GM18517 (cell line): Measurements from ENCODE around the gene PRMT5.
A peak's percentile ranks its signal among the peaks of the same experiment; 100 is the strongest.

ENCODE experiments used
- ATAC-seq: cut with Tn5 transposase; IDR thresholded peaks from one replicate; pipeline ENCODE4 v1.9.1; 2021; ENCODE audit warnings: mild to moderate bottlenecking, moderate library complexity; ENCODE audit not compliant: unreplicated experiment

PRMT5 gene

DNA sequence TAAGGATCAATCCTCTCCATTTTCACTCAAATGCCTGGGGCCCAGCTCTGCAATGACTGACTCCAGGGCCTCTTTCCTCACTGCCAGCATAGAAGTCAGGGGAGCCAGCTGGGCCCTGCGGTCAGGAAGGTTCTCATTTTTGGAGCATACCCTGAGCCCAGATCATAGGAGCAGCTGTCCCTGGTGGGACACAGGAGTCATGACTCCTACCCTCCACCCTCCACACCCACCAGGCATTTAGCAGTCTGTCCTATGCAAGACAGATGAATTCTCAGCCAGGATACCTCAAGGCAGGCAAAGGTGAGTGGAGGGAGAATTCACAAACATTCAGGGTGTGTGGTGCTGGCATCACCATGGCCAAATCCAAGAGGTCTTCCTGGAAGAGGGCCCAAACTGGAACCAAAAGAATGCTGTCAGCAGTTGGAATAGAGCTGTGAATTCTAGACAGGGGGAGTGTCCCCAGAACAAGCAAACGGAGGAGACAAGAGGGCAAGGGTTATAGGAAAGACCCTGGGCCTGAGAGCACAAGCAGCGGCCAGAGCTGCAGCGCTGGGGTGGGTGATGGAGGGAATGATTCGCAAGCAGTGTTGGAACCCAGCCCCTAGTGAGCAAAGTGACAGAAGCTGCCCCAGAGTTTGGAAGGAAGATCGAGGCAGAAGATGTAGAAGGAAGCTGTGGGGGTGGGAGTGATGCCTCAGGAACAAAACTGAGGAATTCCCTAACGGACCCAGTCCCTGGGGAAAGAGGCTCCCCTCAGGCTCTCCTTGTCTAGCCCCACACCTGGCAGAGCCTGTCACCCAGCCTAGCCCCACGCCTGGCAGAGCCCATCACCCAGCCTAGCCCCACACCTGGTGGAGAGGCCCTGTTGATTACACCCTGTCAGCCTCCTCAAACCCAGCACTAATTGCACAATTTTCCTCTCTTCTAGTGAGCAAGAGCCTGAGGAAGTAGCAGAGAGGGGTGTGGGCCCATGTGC lies 50.6 kb downstream of the PRMT5 start:
- ATAC-seq, result no peak

DNA sequence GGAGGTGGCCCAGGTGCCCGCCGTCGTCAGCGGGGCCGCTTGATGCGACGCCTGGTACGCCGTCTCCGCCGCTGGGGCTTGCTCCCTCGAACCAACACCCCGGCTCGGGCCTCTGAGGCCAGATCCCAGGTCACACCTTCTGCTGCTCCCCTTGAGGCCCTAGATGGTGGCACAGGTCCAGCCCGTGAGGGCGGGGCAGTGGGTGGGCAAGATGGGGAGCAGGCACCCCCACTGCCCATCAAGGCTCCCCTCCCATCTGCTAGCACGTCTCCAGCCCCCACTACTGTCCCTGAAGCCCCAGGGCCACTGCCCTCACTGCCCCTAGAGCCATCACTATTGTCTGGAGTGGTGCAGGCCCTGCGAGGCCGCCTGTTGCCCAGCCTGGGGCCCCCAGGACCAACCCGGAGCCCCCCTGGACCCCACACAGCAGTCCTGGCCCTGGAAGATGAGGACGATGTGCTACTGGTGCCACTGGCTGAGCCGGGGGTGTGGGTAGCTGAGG lies 52.1 kb downstream of the PRMT5 start:
- no peak for ATAC-seq

DNA sequence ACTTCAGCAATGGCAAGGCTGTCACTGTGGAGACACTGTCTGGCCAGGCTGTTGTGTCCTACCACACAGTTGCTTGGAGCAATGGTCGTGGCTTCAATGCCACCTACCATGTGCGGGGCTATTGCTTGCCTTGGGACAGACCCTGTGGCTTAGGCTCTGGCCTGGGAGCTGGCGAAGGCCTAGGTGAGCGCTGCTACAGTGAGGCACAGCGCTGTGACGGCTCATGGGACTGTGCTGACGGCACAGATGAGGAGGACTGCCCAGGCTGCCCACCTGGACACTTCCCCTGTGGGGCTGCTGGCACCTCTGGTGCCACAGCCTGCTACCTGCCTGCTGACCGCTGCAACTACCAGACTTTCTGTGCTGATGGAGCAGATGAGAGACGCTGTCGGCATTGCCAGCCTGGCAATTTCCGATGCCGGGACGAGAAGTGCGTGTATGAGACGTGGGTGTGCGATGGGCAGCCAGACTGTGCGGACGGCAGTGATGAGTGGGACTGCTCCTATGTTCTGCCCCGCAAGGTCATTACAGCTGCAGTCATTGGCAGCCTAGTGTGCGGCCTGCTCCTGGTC lies 53.3 kb downstream of the PRMT5 start:
- no peak for ATAC-seq

DNA sequence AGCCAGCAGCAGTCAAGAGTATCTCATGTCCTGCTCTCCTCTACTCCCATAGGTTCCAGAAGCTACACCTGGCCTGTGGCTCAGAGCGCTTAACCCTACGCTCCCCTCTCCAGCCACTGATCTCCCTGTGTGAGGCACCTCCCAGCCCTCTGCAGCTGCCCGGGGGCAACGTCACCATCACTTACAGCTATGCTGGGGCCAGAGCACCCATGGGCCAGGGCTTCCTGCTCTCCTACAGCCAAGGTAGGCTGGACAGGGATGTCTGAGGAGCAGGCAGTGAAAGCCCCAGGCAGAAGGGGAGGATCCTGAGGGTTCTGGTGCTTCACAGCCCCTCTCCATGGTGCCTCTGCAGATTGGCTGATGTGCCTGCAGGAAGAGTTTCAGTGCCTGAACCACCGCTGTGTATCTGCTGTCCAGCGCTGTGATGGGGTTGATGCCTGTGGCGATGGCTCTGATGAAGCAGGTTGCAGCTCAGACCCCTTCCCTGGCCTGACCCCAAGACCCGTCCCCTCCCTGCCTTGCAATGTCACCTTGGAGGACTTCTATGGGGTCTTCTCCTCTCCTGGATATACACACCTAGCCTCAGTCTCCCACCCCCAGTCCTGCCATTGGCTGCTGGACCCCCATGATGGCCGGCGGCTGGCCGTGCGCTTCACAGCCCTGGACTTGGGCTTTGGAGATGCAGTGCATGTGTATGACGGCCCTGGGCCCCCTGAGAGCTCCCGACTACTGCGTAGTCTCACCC lies 54.0 kb downstream of the PRMT5 start:
- ATAC-seq, result no peak

DNA sequence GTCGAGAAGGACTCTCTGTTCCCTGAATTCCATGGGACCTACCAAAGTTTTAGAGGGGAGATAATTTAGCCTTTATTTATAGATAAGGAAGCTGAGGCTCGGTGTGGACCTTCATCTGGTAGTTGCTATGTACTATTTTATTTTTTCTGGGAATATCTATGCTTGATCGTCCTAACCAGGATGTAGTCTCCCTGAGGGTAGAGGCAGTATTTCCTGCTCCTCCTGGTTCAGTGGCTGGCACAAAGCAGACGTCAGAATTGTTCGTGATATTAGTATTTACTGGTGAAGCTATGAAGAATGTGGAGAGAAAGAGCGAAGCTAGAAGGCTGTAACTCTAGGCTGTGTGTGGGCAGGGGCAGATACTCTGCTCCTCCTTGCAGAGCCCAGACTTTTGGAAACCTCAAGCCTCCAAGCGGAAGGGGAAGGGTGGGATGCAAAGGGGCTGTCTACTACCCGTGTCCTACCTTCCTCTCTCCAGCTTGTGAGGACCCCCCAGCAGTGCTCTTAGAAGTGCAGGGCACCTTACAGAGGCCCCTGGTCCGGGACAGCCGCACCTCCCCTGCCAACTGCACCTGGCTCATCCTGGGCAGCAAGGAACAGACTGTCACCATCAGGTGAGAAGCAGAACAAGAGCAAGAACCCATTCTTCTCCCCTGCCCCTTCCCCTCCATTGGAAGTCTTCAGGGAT lies 56.2 kb downstream of the PRMT5 start:
- ATAC-seq, result no peak

DNA sequence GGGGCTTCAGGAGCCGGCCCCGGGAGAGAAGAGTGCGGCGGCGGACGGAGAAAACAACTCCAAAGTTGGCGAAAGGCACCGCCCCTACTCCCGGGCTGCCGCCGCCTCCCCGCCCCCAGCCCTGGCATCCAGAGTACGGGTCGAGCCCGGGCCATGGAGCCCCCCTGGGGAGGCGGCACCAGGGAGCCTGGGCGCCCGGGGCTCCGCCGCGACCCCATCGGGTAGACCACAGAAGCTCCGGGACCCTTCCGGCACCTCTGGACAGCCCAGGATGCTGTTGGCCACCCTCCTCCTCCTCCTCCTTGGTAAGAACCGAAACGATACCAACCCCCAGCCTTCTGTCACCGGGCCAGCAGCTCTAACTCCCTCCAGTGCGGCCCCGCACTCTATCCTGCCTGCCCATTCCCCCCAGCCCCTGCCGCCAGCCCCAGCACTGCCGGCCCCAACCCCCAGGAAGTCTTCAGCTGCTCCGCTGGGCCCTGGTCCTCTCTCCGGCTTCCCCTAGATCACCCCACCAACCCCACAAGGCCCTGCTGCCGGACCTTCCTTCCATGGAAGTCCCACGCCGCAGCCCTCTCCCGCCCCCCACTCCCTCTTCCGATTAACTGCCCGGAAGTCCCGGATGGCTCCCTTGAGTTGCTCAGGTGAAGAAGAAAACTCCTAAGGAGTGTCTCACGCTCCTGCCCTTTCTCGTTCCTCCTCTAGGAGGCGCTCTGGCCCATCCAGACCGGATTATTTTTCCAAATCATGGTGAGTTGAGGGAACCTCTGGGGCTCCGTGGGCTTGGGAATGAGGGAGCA lies 56.9 kb downstream of the PRMT5 start:
- ATAC-seq, result peak; percentile 2

DNA sequence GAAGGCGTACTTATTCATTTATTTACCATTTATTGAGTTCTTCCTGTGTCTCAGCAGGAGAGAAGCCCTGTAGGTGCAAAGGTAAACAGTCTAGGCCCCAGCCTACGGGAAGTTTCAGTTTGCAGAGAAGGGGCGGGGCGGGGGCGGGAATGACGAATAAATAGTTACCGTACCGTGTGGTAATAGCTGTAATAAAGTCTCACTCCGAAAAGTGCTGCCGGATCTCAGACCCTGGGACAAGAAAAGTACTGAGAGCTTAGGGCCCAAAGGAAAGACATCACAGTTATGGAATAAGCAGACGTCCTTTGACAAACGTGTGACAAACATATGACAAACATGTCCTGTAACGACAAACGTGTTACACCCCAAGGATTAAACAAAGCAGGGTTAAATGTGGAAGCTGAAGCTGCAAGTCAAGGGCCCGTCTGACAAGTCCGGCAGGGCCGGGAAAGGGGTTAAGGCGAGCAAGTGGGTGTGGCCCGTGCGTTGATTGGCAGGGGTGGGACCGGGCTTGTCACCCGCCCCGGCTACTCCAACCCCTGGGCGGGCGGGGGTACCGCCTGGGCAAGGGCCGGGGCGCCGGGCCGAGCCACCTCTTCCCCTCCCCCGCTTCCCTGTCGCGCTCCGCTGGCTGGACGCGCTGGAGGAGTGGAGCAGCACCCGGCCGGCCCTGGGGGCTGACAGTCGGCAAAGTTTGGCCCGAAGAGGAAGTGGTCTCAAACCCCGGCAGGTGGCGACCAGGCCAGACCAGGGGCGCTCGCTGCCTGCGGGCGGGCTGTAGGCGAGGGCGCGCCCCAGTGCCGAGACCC lies 57.7 kb downstream of the PRMT5 start, which contains the start of gene LRP10:
Gene LRP10, plus strand, starts transcription at position 517 of the 809 bp plus-strand sequence. CDS start 564 bp downstream, outside the sequence.
- peak; percentile 73 for ATAC-seq

DNA sequence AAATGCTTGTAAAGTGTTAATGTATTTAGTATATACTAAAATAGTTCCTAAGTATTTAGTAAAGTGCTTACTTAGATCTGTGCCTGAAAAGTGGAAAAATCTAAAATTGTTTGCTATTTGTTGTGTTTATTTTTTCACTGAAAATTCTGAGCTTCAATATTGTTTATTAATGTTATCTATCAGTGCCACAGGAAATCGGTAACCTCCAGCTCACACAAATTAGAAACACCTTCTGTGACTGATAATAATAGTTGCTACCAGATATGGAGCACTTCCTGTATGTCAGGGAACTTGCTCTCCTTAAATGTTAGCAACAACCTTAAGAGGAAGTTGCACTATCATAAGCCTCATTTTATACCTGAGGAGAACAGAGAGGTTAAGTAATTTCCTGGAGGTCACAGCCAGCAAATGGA lies 58.4 kb downstream of the PRMT5 start:
- peak; percentile 49 for ATAC-seq
